Panc1 (cell line): ENCODE measurements around the gene NLRP9. TPM values are rescaled to one million over a fixed set of nuclear protein-coding genes. Genes with fewer than 3 reads are reported as not detected.
A peak's percentile ranks its signal among the peaks of the same experiment; 100 is the strongest.

ENCODE experiments used
- ATAC-seq: fragments of 200-7000 bp; cut with Tn5 transposase; 2 replicates; pipeline ENCODE4 v1.9.1; 2020; ENCODE audit warnings: mild to moderate bottlenecking, moderate library complexity
- BruUV-seq: library from RNA; stranded (reverse); fragments of 400-500 nt; replicated peaks from 2 replicates; lab custom pipeline; 2021; lab: Mats Ljungman, UMichigan
- CTCF ChIA-PET: fragments of 300-600 bp; sonication (Branson Sonifier 250); formaldehyde crosslinking; loops from one replicate; lab custom pipeline; 2022; ENCODE audit warnings: antibody characterized with exemption; lab: Charles Lee
- POLR2A ChIA-PET: fragments of 300-600 bp; sonication (Branson Sonifier 250); formaldehyde crosslinking; loops from one replicate; lab custom pipeline; 2022; ENCODE audit warnings: antibody characterized with exemption; lab: Charles Lee
- DNase-seq: peaks from one replicate; pipeline ENCODE4 v3.0.0-alpha.2; 2010; ENCODE audit warnings: low read depth, low spot score
- H3K27ac ChIP-seq: 2 replicates; pipeline ENCODE4 v1.5.1; 2011; ENCODE audit warnings: mild to moderate bottlenecking, low read length, inconsistent platforms
- H3K27me3 ChIP-seq: fragments of 200-500 bp; sonication (Bioruptor generic); 2 replicates; pipeline ENCODE4 v1.6.0; 2014; ENCODE audit warnings: low read length, inconsistent platforms; ENCODE audit not compliant: control insufficient read depth, insufficient read depth
- H3K36me3 ChIP-seq: fragments of 200-500 bp; sonication (Bioruptor generic); 2 replicates; pipeline ENCODE4 v1.5.1; 2014; ENCODE audit warnings: inconsistent platforms, mild to moderate bottlenecking, low read length, moderate library complexity; ENCODE audit not compliant: control insufficient read depth, insufficient read depth
- H3K4me1 ChIP-seq: 2 replicates; pipeline ENCODE4 v1.5.1; 2011; ENCODE audit warnings: inconsistent platforms, mild to moderate bottlenecking, low read length, moderate library complexity; ENCODE audit not compliant: control insufficient read depth, insufficient read depth
- H3K4me3 ChIP-seq, 2 experiments: 2 replicates each; pipeline ENCODE4 v1.5.1; 2011 to 2012; ENCODE audit warnings: low read depth in 2 of 2, low read length in 2 of 2, mild to moderate bottlenecking in 2 of 2, inconsistent platforms in 1 of 2, moderate library complexity in 1 of 2
- H3K9me3 ChIP-seq: fragments of 200-500 bp; sonication (Bioruptor generic); 2 replicates; pipeline ENCODE4 v1.5.1; 2014; ENCODE audit warnings: low read depth, mild to moderate bottlenecking, inconsistent platforms, low read length, moderate library complexity; ENCODE audit not compliant: control insufficient read depth, insufficient read depth
- CTCF ChIP-seq: fragments of 450-650 bp; IDR thresholded peaks from 2 replicates; pipeline ENCODE4 v1.5.1; 2017; ENCODE audit warnings: mild to moderate bottlenecking
- POLR2AphosphoS5 ChIP-seq: IDR thresholded peaks from 2 replicates; pipeline ENCODE4 v1.6.1; 2012; ENCODE audit warnings: mild to moderate bottlenecking, low read depth, low read length, moderate library complexity
- REST ChIP-seq, 2 experiments: IDR thresholded peaks; 2 replicates each; pipeline ENCODE4 v1.6.1; 2011 to 2012; ENCODE audit warnings: low read depth in 2 of 2, control low read depth in 1 of 2, low read length in 1 of 2, mild to moderate bottlenecking in 1 of 2, moderate library complexity in 1 of 2; ENCODE audit not compliant: insufficient read depth in 1 of 2
- SIN3A ChIP-seq: IDR thresholded peaks from 2 replicates; pipeline ENCODE4 v1.6.1; 2012; ENCODE audit warnings: low read depth, mild to moderate bottlenecking, low read length, moderate library complexity, borderline replicate concordance; ENCODE audit not compliant: insufficient read depth
- TCF7L2 ChIP-seq: IDR thresholded peaks from 2 replicates; pipeline ENCODE4 v1.6.1; 2011; ENCODE audit warnings: mild to moderate bottlenecking, low read depth, low read length, inconsistent platforms
- in situ Hi-C: cut with HindIII; loops from 2 replicates; pipeline ENCODE4 v1.10.0; 2016; ENCODE audit warnings: low sequenced_read_pairs, low pct_unique_long_range_greater_than_20kb
- intact Hi-C: fragments of 100-400 bp; cut with micrococcal nuclease; formaldehyde crosslinking; loops from one replicate; pipeline ENCODE4 v1.10.0; 2022; ENCODE audit not compliant: unreplicated experiment
- total RNA-seq: library from RNA; stranded (reverse); gene quantifications from one replicate; pipeline ENCODE4 v1.2.1, GENCODE V29; 2021; ENCODE audit not compliant: unreplicated experiment

Gene NLRP9
- total RNA-seq, 1 experiment from 2014 or later = not detected

GRCh38 chr19:55697698-55698097 lies 40.5 kb downstream of the NLRP9 start:
- ChIA-PET CTCF (interaction anchor here (0.5 kb wide), 1 partner anchor 204 kb away, joined by 5 read pairs; no protein-coding TSS in a partner anchor), POLR2A (no interaction called here)
- Histone ChIP-seq H3K36me3 (peaks cover 5% of the 10 kb centered on the region), H3K4me3 (no peak overlapping the region), H3K9me3 (no peaks in the 10 kb centered on the region), H3K27me3 (no peaks in the 10 kb centered on the region), H3K27ac (no peak overlapping the region), H3K4me1 (no peaks in the 10 kb centered on the region)
- ATAC-seq (no peak), DNase-seq (no peak)
- in situ Hi-C loops = no loop called here
- TSS peak; percentile 53 for BruUV-seq
- intact Hi-C loops = no loop called here
- TF ChIP-seq REST (IDR thresholded peaks at IDR 0.05; ENCODE audit: insufficient read depth in 1 of 2, low read depth in 2 of 2, low read length in 1 of 2) (no peak), TCF7L2 (no peak), SIN3A (no peak), CTCF (no peak), POLR2AphosphoS5 (no peak)

- peaks cover 5% of the 10 kb centered on the region for H3K36me3 ChIP-seq
- H3K27me3 ChIP-seq = no peaks in the 10 kb centered on the region
- CTCF ChIA-PET = interaction anchor here (0.5 kb wide), 1 partner anchor 203 kb away, joined by 5 read pairs; no protein-coding TSS in a partner anchor
- no peak overlapping the region for H3K4me3 ChIP-seq
- intact Hi-C loops = no loop called here
- POLR2A ChIA-PET = no interaction called here
- in situ Hi-C loops = no loop called here
- H3K9me3 ChIP-seq = no peaks in the 10 kb centered on the region
- no peak for ATAC-seq
- no peaks in the 10 kb centered on the region for H3K4me1 ChIP-seq
- no peak overlapping the region for H3K27ac ChIP-seq
- no TSS peak for BruUV-seq
- no peak for DNase-seq
- TF ChIP-seq CTCF (no peak), TCF7L2 (no peak), REST (IDR thresholded peaks at IDR 0.05; ENCODE audit: insufficient read depth in 1 of 2, low read depth in 2 of 2, low read length in 1 of 2) (no peak), SIN3A (no peak)
These were observed 41.1 kb downstream of the NLRP9 start for GRCh38 chr19:55697069-55697440.
